Panc1 (cell line): Measurements from ENCODE around the gene MARK2. TPM values are rescaled to one million over a fixed set of nuclear protein-coding genes. Genes with fewer than 3 reads are reported as not detected.

ENCODE experiments used
- ATAC-seq: fragments of 200-7000 bp; cut with Tn5 transposase; 2 replicates; pipeline ENCODE4 v1.9.1; 2020; ENCODE audit warnings: mild to moderate bottlenecking, moderate library complexity
- BruUV-seq: library from RNA; stranded (reverse); fragments of 400-500 nt; replicated peaks from 2 replicates; lab custom pipeline; 2021; lab: Mats Ljungman, UMichigan
- CTCF ChIA-PET: fragments of 300-600 bp; sonication (Branson Sonifier 250); formaldehyde crosslinking; loops from one replicate; lab custom pipeline; 2022; ENCODE audit warnings: antibody characterized with exemption; lab: Charles Lee
- POLR2A ChIA-PET: fragments of 300-600 bp; sonication (Branson Sonifier 250); formaldehyde crosslinking; loops from one replicate; lab custom pipeline; 2022; ENCODE audit warnings: antibody characterized with exemption; lab: Charles Lee
- DNase-seq: peaks from one replicate; pipeline ENCODE4 v3.0.0-alpha.2; 2010; ENCODE audit warnings: low read depth, low spot score
- H3K27ac ChIP-seq: 2 replicates; pipeline ENCODE4 v1.5.1; 2011; ENCODE audit warnings: mild to moderate bottlenecking, low read length, inconsistent platforms
- H3K27me3 ChIP-seq: fragments of 200-500 bp; sonication (Bioruptor generic); 2 replicates; pipeline ENCODE4 v1.6.0; 2014; ENCODE audit warnings: low read length, inconsistent platforms; ENCODE audit not compliant: control insufficient read depth, insufficient read depth
- H3K36me3 ChIP-seq: fragments of 200-500 bp; sonication (Bioruptor generic); 2 replicates; pipeline ENCODE4 v1.5.1; 2014; ENCODE audit warnings: inconsistent platforms, mild to moderate bottlenecking, low read length, moderate library complexity; ENCODE audit not compliant: control insufficient read depth, insufficient read depth
- H3K4me1 ChIP-seq: 2 replicates; pipeline ENCODE4 v1.5.1; 2011; ENCODE audit warnings: inconsistent platforms, mild to moderate bottlenecking, low read length, moderate library complexity; ENCODE audit not compliant: control insufficient read depth, insufficient read depth
- H3K4me3 ChIP-seq, 2 experiments: 2 replicates each; pipeline ENCODE4 v1.5.1; 2011 to 2012; ENCODE audit warnings: low read depth in 2 of 2, low read length in 2 of 2, mild to moderate bottlenecking in 2 of 2, inconsistent platforms in 1 of 2, moderate library complexity in 1 of 2
- H3K9me3 ChIP-seq: fragments of 200-500 bp; sonication (Bioruptor generic); 2 replicates; pipeline ENCODE4 v1.5.1; 2014; ENCODE audit warnings: low read depth, mild to moderate bottlenecking, inconsistent platforms, low read length, moderate library complexity; ENCODE audit not compliant: control insufficient read depth, insufficient read depth
- CTCF ChIP-seq: fragments of 450-650 bp; IDR thresholded peaks from 2 replicates; pipeline ENCODE4 v1.5.1; 2017; ENCODE audit warnings: mild to moderate bottlenecking
- POLR2AphosphoS5 ChIP-seq: IDR thresholded peaks from 2 replicates; pipeline ENCODE4 v1.6.1; 2012; ENCODE audit warnings: mild to moderate bottlenecking, low read depth, low read length, moderate library complexity
- REST ChIP-seq, 2 experiments: IDR thresholded peaks; 2 replicates each; pipeline ENCODE4 v1.6.1; 2011 to 2012; ENCODE audit warnings: low read depth in 2 of 2, control low read depth in 1 of 2, low read length in 1 of 2, mild to moderate bottlenecking in 1 of 2, moderate library complexity in 1 of 2; ENCODE audit not compliant: insufficient read depth in 1 of 2
- SIN3A ChIP-seq: IDR thresholded peaks from 2 replicates; pipeline ENCODE4 v1.6.1; 2012; ENCODE audit warnings: low read depth, mild to moderate bottlenecking, low read length, moderate library complexity, borderline replicate concordance; ENCODE audit not compliant: insufficient read depth
- TCF7L2 ChIP-seq: IDR thresholded peaks from 2 replicates; pipeline ENCODE4 v1.6.1; 2011; ENCODE audit warnings: mild to moderate bottlenecking, low read depth, low read length, inconsistent platforms
- in situ Hi-C: cut with HindIII; loops from 2 replicates; pipeline ENCODE4 v1.10.0; 2016; ENCODE audit warnings: low sequenced_read_pairs, low pct_unique_long_range_greater_than_20kb
- intact Hi-C: fragments of 100-400 bp; cut with micrococcal nuclease; formaldehyde crosslinking; loops from one replicate; pipeline ENCODE4 v1.10.0; 2022; ENCODE audit not compliant: unreplicated experiment
- total RNA-seq: library from RNA; stranded (reverse); gene quantifications from one replicate; pipeline ENCODE4 v1.2.1, GENCODE V29; 2021; ENCODE audit not compliant: unreplicated experiment

The MARK2 gene
- total RNA-seq, 1 experiment from 2014 or later: 41.1 TPM

GRCh38 chr11:63849691-63850090 lies 10.8 kb downstream of the MARK2 start:
- H3K4me1 ChIP-seq: no peaks in the 10 kb centered on the region
- TF ChIP-seq POLR2AphosphoS5 (no peak), REST (IDR thresholded peaks at IDR 0.05; ENCODE audit: insufficient read depth in 1 of 2, low read depth in 2 of 2, low read length in 1 of 2) (no peak), SIN3A (no peak), TCF7L2 (no peak), CTCF (no peak)
- POLR2A ChIA-PET: interaction anchor here (0.5 kb wide), 1 partner anchor 22 kb away, joined by 3 read pairs; no protein-coding TSS in a partner anchor

GRCh38 chr11:63850920-63851319 lies 12.0 kb downstream of the MARK2 start:
- CTCF ChIA-PET: no interaction called here
- TF ChIP-seq POLR2AphosphoS5 (no peak), TCF7L2 (no peak), CTCF (no peak), REST (IDR thresholded peaks at IDR 0.05; ENCODE audit: insufficient read depth in 1 of 2, low read depth in 2 of 2, low read length in 1 of 2) (no peak), SIN3A (no peak)
- in situ Hi-C loops: no loop called here
- POLR2A ChIA-PET: no interaction called here
- H3K27ac ChIP-seq: 0 out of 2 replicates have a peak overlapping the region, but pooled peaks have one; percentile 2
- intact Hi-C loops: no loop called here
- H3K27me3 ChIP-seq: no peaks in the 10 kb centered on the region
- ATAC-seq: no peak
- H3K36me3 ChIP-seq: no peaks in the 10 kb centered on the region; the same call in 1 of the 2 replicates
- no peaks in the 10 kb centered on the region for H3K9me3 ChIP-seq
- DNase-seq: no peak
- no TSS peak for BruUV-seq
- no peak overlapping the region for H3K4me3 ChIP-seq
- no peaks in the 10 kb centered on the region for H3K4me1 ChIP-seq

More at GRCh38 chr11:63849691-63850090, 10.8 kb downstream of the MARK2 start:
- DNase-seq: no peak
- intact Hi-C loops: no loop called here
- Histone ChIP-seq H3K4me3 (no peak overlapping the region), H3K9me3 (no peaks in the 10 kb centered on the region), H3K27ac (no peak overlapping the region), H3K27me3 (no peaks in the 10 kb centered on the region), H3K36me3 (no peaks in the 10 kb centered on the region; the same call in 1 of the 2 replicates)
- ATAC-seq: no peak
- CTCF ChIA-PET: interaction anchor here (0.5 kb wide), 1 partner anchor 119 kb away, joined by 3 read pairs; no protein-coding TSS in a partner anchor
- no TSS peak for BruUV-seq
- in situ Hi-C loops: no loop called here
